Neural cell (in vitro differentiated cells): Measurements from ENCODE around the gene PRAME. TPM values are rescaled to one million over a fixed set of nuclear protein-coding genes. Genes with fewer than 3 reads are reported as not detected.

Experiments used
- H2AFZ ChIP-seq: fragments of 200-600, 300-800 bp; sonication (generic), shearing (Covaris generic); 2 replicates; pipeline ENCODE4 v1.6.0; 2014; ENCODE audit warnings: low read depth, mild to moderate bottlenecking, antibody characterized with exemption, low read length, moderate library complexity
- H3F3A ChIP-seq: fragments of 200-600 bp; shearing (Covaris generic); 2 replicates; pipeline ENCODE4 v1.6.1; 2016; ENCODE audit warnings: mild to moderate bottlenecking, moderate library complexity, mixed read lengths, antibody characterized with exemption, low read length; ENCODE audit not compliant: insufficient read depth, poor library complexity, severe bottlenecking
- H3K27ac ChIP-seq: fragments of 200-600, 300-800 bp; sonication (generic), shearing (Covaris generic); 2 replicates; pipeline ENCODE4 v1.5.1; 2014; ENCODE audit warnings: mild to moderate bottlenecking, low read length, moderate library complexity
- H3K27me3 ChIP-seq: fragments of 300-800, 200-600 bp; sonication (generic), shearing (Covaris generic); 2 replicates; pipeline ENCODE4 v1.6.0; 2014; ENCODE audit warnings: mild to moderate bottlenecking, low read depth, low read length, moderate library complexity; ENCODE audit not compliant: insufficient read depth
- H3K36me3 ChIP-seq: fragments of 300-800, 200-600 bp; sonication (generic), shearing (Covaris generic); 2 replicates; pipeline ENCODE4 v1.5.1; 2014; ENCODE audit warnings: mild to moderate bottlenecking, antibody characterized with exemption, low read length, moderate library complexity; ENCODE audit not compliant: insufficient read depth
- H3K4me2 ChIP-seq: fragments of 300-800, 200-600 bp; sonication (generic), shearing (Covaris generic); 2 replicates; pipeline ENCODE4 v1.6.0; 2014; ENCODE audit warnings: mild to moderate bottlenecking, low read length
- H3K4me3 ChIP-seq: fragments of 300-800, 200-600 bp; sonication (generic), shearing (Covaris generic); 2 replicates; pipeline ENCODE4 v1.5.1; 2014; ENCODE audit warnings: mild to moderate bottlenecking, low read length, moderate library complexity
- H3K79me2 ChIP-seq: fragments of 200-600 bp; shearing (Covaris generic); replicated peaks from 2 replicates; pipeline ENCODE4 v1.6.0; 2014; ENCODE audit warnings: mild to moderate bottlenecking, low read length, moderate library complexity; ENCODE audit not compliant: insufficient read depth
- H3K9ac ChIP-seq: fragments of 300-800, 200-600 bp; sonication (generic), shearing (Covaris generic); 2 replicates; pipeline ENCODE4 v1.6.1; 2016; ENCODE audit warnings: mild to moderate bottlenecking, low read length, mixed read lengths
- H3K9me2 ChIP-seq: fragments of 200-600 bp; shearing (Covaris generic); 2 replicates; pipeline ENCODE4 v1.6.1; 2016; ENCODE audit warnings: mild to moderate bottlenecking, low read length, mixed read lengths; ENCODE audit not compliant: insufficient read depth
- H3K9me3 ChIP-seq: fragments of 200-600, 300-800 bp; sonication (generic), shearing (Covaris generic); 2 replicates; pipeline ENCODE4 v1.6.1; 2016; ENCODE audit warnings: mild to moderate bottlenecking, mixed run types, low read length, moderate library complexity, mixed read lengths
- H4K20me1 ChIP-seq: fragments of 200-600 bp; shearing (Covaris generic); 2 replicates; pipeline ENCODE4 v1.6.1; 2016; ENCODE audit warnings: mild to moderate bottlenecking, mixed run types; ENCODE audit not compliant: insufficient read depth
- EP300 ChIP-seq: fragments of 450-650 bp; conservative IDR thresholded peaks from 2 replicates; pipeline ENCODE4 v1.6.1; 2014; ENCODE audit warnings: antibody characterized with exemption, mild to moderate bottlenecking, moderate library complexity; ENCODE audit not compliant: poor library complexity, severe bottlenecking
- EZH2 ChIP-seq: fragments of 200-600, 300-800 bp; shearing (Covaris generic), sonication (generic); IDR thresholded peaks from 2 replicates; pipeline ENCODE4 v1.6.1; 2014; ENCODE audit warnings: antibody characterized with exemption, low read length, borderline replicate concordance, mild to moderate bottlenecking; ENCODE audit not compliant: insufficient read depth, poor library complexity, severe bottlenecking
- MXI1 ChIP-seq: fragments of 450-650 bp; conservative IDR thresholded peaks from 2 replicates; pipeline ENCODE4 v1.6.1; 2014; ENCODE audit warnings: antibody characterized with exemption, mild to moderate bottlenecking; ENCODE audit not compliant: poor library complexity, severe bottlenecking
- POLR2AphosphoS5 ChIP-seq: IDR thresholded peaks from 2 replicates; pipeline ENCODE4 v1.6.1; 2012
- RAD21 ChIP-seq: fragments of 450-650 bp; conservative IDR thresholded peaks from 2 replicates; pipeline ENCODE4 v1.6.1; 2014; ENCODE audit warnings: antibody characterized with exemption, mild to moderate bottlenecking, moderate library complexity
- SMC3 ChIP-seq: fragments of 450-650 bp; conservative IDR thresholded peaks from 2 replicates; pipeline ENCODE4 v1.6.1; 2014; ENCODE audit warnings: antibody characterized with exemption, mild to moderate bottlenecking, moderate library complexity; ENCODE audit not compliant: poor library complexity
- TAF1 ChIP-seq: IDR thresholded peaks from 2 replicates; pipeline ENCODE4 v1.6.1; 2012; ENCODE audit warnings: low read depth
- polyA plus RNA-seq: library from polyadenylated mRNA; depleted of rRNA; stranded (reverse); fragments of >200 nt; gene quantifications from 2 replicates; pipeline ENCODE4 v1.2.3, GENCODE V29; 2014
- TF ChIP-seq, protein P1 (sequence below): fragments of 450-650 bp; IDR thresholded peaks from 2 replicates; pipeline ENCODE4 v1.5.1; 2014; ENCODE audit warnings: antibody characterized with exemption, mild to moderate bottlenecking, moderate library complexity; ENCODE audit not compliant: poor library complexity, severe bottlenecking
- TF ChIP-seq, protein P2 (sequence below): IDR thresholded peaks from 2 replicates; pipeline ENCODE4 v1.6.1; 2012; ENCODE audit warnings: borderline replicate concordance

The PRAME gene
- polyA plus RNA-seq, 1 donor from 2014 or later = not detected

DNA sequence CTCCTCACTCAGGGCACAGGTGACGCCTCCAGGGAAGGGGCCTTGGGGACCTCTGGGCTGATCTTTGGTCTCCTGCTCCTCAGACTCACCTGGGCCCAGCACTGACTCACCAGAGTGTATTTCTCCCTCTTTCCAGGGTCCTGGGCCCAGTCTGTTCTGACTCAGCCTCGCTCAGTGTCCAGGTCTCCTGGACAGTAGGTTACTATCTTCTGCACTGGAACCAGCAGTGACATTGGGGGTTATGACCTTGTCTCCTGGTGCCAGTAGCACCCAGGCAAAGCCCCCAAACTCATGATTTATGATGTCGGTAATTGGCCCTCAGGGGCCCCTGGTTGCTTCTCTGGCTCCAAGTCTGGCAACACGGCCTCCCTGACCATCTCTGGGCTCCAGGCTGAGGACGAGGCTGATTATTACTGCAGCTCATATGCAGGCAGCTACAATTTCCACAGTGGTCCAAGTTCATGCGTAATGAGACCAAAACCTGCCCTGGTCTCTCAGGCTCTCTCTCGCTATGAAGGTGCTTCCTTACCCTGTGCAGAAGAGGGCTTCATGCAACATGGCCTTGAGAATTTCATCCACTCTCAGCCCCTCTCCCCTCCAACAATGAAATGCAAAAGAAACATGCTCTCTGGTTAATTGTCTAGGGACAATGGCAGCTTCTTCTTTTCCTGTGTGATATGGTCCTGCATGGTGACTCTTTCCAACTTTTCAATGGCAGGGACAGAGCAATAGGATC is 21.0 kb upstream of the PRAME start:
- H3F3A ChIP-seq = no peaks in the 10 kb centered on the region
- no peaks in the 10 kb centered on the region for H3K36me3 ChIP-seq
- no peaks in the 10 kb centered on the region for H3K27me3 ChIP-seq
- TF ChIP-seq, protein P1, sequence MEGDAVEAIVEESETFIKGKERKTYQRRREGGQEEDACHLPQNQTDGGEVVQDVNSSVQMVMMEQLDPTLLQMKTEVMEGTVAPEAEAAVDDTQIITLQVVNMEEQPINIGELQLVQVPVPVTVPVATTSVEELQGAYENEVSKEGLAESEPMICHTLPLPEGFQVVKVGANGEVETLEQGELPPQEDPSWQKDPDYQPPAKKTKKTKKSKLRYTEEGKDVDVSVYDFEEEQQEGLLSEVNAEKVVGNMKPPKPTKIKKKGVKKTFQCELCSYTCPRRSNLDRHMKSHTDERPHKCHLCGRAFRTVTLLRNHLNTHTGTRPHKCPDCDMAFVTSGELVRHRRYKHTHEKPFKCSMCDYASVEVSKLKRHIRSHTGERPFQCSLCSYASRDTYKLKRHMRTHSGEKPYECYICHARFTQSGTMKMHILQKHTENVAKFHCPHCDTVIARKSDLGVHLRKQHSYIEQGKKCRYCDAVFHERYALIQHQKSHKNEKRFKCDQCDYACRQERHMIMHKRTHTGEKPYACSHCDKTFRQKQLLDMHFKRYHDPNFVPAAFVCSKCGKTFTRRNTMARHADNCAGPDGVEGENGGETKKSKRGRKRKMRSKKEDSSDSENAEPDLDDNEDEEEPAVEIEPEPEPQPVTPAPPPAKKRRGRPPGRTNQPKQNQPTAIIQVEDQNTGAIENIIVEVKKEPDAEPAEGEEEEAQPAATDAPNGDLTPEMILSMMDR = no peak
- TF ChIP-seq, protein P2, sequence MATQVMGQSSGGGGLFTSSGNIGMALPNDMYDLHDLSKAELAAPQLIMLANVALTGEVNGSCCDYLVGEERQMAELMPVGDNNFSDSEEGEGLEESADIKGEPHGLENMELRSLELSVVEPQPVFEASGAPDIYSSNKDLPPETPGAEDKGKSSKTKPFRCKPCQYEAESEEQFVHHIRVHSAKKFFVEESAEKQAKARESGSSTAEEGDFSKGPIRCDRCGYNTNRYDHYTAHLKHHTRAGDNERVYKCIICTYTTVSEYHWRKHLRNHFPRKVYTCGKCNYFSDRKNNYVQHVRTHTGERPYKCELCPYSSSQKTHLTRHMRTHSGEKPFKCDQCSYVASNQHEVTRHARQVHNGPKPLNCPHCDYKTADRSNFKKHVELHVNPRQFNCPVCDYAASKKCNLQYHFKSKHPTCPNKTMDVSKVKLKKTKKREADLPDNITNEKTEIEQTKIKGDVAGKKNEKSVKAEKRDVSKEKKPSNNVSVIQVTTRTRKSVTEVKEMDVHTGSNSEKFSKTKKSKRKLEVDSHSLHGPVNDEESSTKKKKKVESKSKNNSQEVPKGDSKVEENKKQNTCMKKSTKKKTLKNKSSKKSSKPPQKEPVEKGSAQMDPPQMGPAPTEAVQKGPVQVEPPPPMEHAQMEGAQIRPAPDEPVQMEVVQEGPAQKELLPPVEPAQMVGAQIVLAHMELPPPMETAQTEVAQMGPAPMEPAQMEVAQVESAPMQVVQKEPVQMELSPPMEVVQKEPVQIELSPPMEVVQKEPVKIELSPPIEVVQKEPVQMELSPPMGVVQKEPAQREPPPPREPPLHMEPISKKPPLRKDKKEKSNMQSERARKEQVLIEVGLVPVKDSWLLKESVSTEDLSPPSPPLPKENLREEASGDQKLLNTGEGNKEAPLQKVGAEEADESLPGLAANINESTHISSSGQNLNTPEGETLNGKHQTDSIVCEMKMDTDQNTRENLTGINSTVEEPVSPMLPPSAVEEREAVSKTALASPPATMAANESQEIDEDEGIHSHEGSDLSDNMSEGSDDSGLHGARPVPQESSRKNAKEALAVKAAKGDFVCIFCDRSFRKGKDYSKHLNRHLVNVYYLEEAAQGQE = no peak
- no peak for TF ChIP-seq POLR2AphosphoS5
- TF ChIP-seq RAD21 = no peak
- TF ChIP-seq EP300 = no peak
- no peak for TF ChIP-seq TAF1
- TF ChIP-seq MXI1 = no peak
- TF ChIP-seq SMC3 = no peak
- no peak for TF ChIP-seq EZH2
- H3K9me3 ChIP-seq = no peaks in the 10 kb centered on the region
- no peaks in the 10 kb centered on the region for H3K79me2 ChIP-seq
- no peak overlapping the region for H2AFZ ChIP-seq
- no peak overlapping the region for H3K27ac ChIP-seq
- H3K4me3 ChIP-seq = no peak overlapping the region
- no peak overlapping the region for H3K4me2 ChIP-seq
- H3K9me2 ChIP-seq = no peaks in the 10 kb centered on the region
- H3K9ac ChIP-seq = no peak overlapping the region
- no peaks in the 10 kb centered on the region for H4K20me1 ChIP-seq

DNA sequence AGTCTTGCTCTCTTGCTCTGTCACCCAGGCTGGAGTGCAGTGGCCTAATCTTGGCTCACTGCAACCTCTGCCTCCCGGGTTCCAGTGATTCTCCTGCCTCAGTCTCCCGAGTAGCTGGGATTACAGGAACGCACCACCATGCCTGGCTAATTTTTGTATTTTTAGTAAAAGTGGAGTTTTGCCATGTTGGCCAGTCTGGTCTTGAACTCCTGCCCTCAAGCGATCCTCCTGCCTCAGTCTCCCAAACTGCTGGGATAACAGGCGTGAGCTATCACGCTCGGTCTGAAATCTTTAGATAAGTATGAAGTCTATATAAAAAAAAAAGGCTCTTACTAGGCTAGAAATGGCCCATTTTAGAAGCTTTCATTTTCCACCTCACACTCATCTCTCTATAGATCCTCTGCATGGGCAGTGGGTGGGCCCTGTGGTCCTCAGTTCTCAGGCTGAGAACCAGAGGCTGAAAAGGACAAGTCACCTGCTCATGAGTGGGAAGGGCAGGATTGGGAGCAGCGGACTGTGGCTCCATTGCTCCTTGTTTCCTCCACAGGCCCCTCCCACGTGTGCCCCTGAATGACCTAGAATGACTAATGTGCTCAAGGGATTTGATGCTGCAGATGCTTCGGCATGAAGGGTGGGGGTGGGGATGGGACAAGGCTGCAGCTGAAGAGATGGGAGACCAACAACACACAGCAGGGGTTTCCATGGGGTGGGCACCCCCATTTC is 19.8 kb upstream of the PRAME start:
- Histone ChIP-seq H3K27ac (no peak overlapping the region), H3K4me3 (no peak overlapping the region), H4K20me1 (no peaks in the 10 kb centered on the region), H3K9me2 (no peaks in the 10 kb centered on the region), H3K79me2 (no peaks in the 10 kb centered on the region), H2AFZ (no peak overlapping the region), H3K9ac (no peak overlapping the region), H3F3A (no peaks in the 10 kb centered on the region), H3K36me3 (no peaks in the 10 kb centered on the region), H3K27me3 (no peaks in the 10 kb centered on the region), H3K9me3 (no peaks in the 10 kb centered on the region), H3K4me2 (no peak overlapping the region)
- TF ChIP-seq, protein P2 = no peak
- TF ChIP-seq EZH2 = no peak
- no peak for TF ChIP-seq POLR2AphosphoS5
- no peak for TF ChIP-seq RAD21
- no peak for TF ChIP-seq MXI1
- TF ChIP-seq, protein P1 = no peak
- TF ChIP-seq TAF1 = no peak
- TF ChIP-seq EP300 = no peak
- TF ChIP-seq SMC3 = no peak
